A549 (cell line): ENCODE data around the gene DIRAS3.

Source experiments
- BHLHE40 ChIP-seq: IDR thresholded peaks from 2 replicates; pipeline ENCODE4 v1.6.1; 2012; ENCODE audit warnings: low read depth, low read length, inconsistent platforms
- CTCF ChIP-seq: fragments of >200 bp; sonication (Bioruptor Twin); formaldehyde crosslinking; IDR thresholded peaks from 3 replicates; pipeline ENCODE4 v1.5.1; 2016
- MYC ChIP-seq: IDR thresholded peaks from 2 replicates; pipeline ENCODE4 v1.6.1; 2012; ENCODE audit warnings: mild to moderate bottlenecking, inconsistent platforms, low read length, improper control_type of control experiment, borderline replicate concordance
- NR3C1 ChIP-seq: fragments of >200 bp; sonication (Bioruptor Twin); formaldehyde crosslinking; IDR thresholded peaks from 3 replicates; pipeline ENCODE4 v1.6.1; 2017
- POLR2A ChIP-seq: IDR thresholded peaks from 2 replicates; pipeline ENCODE4 v1.6.1; 2012; ENCODE audit warnings: mild to moderate bottlenecking, low read length
- RAD21 ChIP-seq, 2 experiments: fragments of >200 bp in 1 of 2; sonication (Bioruptor Twin) in 1 of 2; formaldehyde crosslinking in 1 of 2; IDR thresholded peaks in 1 of 2; conservative IDR thresholded peaks in 1 of 2; 2 replicates in 1 of 2; 3 replicates in 1 of 2; pipeline ENCODE4 v1.6.1; 2012 to 2018; ENCODE audit warnings: inconsistent platforms in 1 of 2
- RNF2 ChIP-seq: fragments of 200-600 bp; sonication (generic); IDR thresholded peaks from 2 replicates; pipeline ENCODE4 v1.6.1; 2016; ENCODE audit warnings: low read depth, mild to moderate bottlenecking, antibody characterized with exemption, moderate library complexity, borderline replicate concordance

GRCh38 chr1:68028566-68028965 is 21.9 kb downstream of the DIRAS3 start:
- TF ChIP-seq MYC, result no peak
- TF ChIP-seq NR3C1, result no peak
- no peak for TF ChIP-seq POLR2A
- TF ChIP-seq CTCF, result no peak
- TF ChIP-seq RAD21 (conservative IDR thresholded peaks at IDR 0.05 in 1 of 2, IDR thresholded peaks at IDR 0.05 in 1 of 2), result no peak
- no peak for TF ChIP-seq RNF2
- TF ChIP-seq BHLHE40, result no peak
